GM18505 (cell line): ENCODE measurements around the gene CASS4.
"Not testable (repeated sequence)": the region's sequence is repeated elsewhere in the genome, so short reads cannot be mapped to it uniquely, and the experiment has no call there.

Source experiments
- ATAC-seq: cut with Tn5 transposase; IDR thresholded peaks from one replicate; pipeline ENCODE4 v1.9.1; 2021; ENCODE audit not compliant: unreplicated experiment
- POLR2A ChIP-seq: IDR thresholded peaks from 4 replicates; pipeline ENCODE4 v1.6.1; 2011; ENCODE audit warnings: borderline replicate concordance; ENCODE audit not compliant: insufficient read depth, insufficient read length; ENCODE audit errors: extremely low read depth

CASS4 gene

DNA sequence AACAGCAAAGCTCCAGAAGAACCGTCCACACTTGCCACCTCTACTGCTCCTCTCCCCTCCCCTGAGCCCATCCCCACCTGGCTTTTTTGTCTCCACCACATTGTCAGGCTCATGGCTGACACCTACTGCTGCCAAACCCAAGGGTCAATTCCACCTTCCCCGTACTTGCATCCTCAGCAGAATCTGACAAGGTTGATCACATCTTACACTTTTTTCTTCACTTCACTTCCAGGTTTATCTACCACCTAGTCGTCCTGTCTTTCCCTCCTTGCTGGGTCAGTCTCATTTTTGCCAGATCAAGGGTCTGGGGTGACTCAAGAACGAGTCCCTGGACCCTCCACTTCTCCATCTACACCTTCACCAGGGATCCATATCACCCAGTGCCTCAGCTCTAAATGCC lies 23.2 kb upstream of the CASS4 start:
- TF ChIP-seq POLR2A, result no peak
- ATAC-seq, result no peak

DNA sequence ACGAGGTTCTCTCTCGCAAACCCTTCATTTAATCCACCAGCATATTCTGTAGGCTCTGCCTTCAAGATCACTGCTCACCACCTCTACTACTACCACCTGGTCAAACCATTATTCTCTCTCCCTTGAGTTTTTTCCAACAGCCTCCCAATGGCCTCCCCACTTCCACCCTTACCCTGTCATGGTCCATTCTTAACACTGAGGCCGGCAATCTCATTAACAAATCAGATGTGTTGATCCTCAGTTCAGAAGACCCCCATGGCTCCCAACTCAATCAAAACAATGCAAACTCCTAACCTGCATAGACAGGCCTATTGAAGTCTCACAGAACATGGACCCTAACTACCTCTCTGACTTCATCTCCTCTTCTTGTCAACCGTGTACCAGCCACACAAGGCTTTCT lies 22.3 kb upstream of the CASS4 start:
- TF ChIP-seq POLR2A, result no peak
- no peak for ATAC-seq

DNA sequence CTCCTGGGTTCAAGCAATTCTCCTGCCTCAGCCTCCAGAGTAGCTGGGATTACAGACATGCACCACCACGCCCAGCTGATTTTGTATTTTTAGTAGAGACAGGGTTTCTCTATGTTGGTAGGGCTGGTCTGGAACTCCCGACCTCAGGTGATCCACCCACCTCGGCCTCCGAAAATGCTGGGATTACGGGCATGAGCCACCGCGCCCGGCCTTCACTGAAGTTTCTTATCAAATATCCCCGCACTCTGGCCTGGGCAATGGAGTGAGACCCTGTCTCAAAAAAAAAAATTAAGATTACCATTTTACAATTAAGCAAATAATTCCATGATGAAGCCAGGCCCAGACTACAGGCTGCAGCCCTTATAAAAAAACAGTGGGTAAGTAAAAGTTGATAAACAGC lies 21.7 kb upstream of the CASS4 start:
- not testable (repeated sequence) for ATAC-seq

DNA sequence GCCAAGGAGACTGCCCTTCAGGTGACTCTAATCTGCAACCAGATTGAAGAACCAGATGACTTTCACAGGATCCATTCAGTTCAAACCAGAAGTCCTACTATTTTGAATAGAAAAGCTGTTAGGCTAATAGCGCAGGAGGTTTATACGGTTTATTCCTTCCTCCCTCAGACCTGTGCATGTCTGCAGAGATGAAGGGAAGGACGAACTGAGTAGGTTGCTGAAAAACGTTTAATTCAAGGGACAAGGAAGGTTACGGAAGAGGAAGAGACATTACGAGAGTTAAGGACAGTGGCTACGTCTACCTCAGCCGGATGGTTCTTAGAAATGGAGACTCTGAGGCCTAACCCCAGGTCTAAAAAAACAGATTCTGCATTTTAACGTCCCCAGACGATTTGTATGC lies 21.0 kb upstream of the CASS4 start:
- TF ChIP-seq POLR2A, result no peak
- no peak for ATAC-seq

DNA sequence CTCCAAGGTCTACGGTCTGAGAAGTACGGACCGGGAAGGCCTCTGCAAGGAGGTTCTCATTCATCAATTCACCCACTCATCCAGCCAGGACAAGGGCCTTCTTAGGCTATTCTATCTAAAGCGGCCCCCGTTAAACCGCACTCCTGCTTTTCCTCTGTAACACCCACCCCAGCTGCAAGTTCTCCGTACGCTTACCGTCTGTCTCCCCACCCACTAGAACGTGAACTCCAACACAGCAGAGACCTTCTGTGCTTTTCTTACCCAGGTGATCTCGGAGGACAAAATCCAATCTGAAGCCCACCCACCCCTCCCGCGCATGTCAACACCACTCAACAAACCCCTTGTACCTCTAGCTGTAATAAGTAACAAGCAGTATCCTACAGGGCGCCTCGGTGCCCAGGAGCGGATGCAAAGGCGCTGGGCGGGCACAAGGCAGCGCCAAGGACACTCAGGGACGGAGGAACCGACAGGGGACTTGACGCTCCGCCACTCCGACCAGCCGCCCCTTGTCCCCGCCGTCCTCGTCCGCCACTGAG lies 20.4 kb upstream of the CASS4 start:
- no peak for TF ChIP-seq POLR2A
- peak; percentile 35 for ATAC-seq

DNA sequence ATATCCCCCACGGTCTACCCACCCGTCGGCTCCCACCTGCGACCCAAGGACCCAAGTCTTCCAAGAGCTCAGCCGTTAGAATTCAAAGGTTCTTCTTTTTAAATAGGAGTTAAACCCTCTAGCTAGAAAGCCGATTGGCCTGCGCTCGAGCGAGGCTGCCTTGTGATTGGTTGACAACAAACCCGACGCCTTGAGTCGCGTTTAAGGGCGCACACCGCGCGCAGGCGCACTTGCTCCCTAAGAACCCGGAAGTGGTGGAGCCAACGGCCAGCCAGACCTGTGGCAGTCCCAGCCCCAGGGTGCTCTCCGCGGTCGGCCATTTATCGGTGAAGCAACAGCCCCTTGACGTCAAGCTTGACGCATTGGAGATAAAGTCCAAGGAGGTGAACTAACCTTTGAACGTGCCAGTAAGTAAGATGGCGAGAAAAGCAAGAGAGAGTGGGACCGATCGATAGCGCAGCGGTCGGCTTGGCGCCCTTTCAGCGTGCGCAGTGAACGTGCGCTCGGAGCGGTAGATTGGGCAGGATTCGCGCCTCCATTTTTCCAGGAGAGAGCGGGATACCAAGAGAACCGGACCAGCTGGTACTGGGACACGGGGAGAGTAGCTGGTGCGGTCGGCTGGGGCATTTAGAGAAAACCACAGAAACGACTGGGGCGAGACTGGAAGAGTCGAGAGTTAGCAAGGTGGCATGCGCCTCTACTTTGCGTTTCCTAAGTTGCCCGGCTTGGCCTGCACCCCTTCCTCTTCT lies 19.8 kb upstream of the CASS4 start, which contains the start of the genes AURKA and CSTF1:
TSS of gene AURKA (minus strand) at position 84 of the 749 bp plus-strand sequence. CDS start 4,018 bp downstream, outside the sequence.
TSS of gene CSTF1 (plus strand) at position 514 of the 749 bp plus-strand sequence. CDS start 2,908 bp downstream, outside the sequence.
- peak; percentile 95 for ATAC-seq
- TF ChIP-seq POLR2A, result peak; percentile 44

DNA sequence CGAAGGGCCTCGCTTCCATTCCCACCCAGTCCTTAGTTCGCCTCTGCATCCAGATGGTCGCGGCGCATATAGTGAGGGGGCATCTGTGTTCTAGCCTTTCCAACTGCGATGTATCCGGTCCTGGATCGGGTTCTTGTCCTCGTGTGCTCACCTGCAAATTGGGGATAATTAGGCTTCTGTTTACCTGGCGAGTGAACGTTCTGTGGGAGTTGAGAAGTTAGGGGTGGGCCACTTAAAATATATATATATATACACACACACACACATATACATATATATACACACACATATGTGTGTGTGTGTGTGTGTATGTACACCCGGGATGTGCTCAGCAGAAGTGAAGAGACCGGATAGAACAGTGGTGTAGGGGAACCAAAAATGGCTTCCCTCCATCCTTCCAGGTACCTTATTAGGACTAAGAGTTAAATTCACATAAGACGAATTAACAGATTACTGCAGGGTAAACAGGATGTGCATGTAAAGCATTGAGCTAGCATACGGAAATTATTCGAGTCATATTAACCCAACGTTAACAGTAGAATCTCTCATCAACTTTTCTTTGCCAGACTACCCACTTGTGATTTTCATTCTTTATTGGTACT lies 19.1 kb upstream of the CASS4 start:
- ATAC-seq, result no peak
- no peak for TF ChIP-seq POLR2A

DNA sequence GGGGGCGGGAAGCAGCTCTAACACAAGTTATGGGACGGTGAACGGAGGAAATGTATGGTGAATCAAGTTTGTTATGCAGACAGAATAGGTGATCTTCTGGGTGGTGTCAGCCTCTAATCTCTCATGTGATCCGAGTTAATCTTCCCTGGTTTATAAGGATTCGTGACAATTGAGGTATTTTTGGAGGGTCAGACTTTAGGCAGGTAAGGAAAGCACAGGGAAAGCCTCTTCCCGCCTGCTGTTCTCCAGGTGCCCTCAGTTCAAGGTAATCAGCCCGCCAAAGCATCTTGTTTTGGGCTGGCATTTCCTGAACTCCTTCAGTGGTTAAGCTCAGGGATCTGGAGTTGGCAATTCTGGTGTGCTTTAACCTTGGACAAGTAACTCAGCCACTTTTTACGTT lies 18.4 kb upstream of the CASS4 start:
- ATAC-seq, result no peak
- TF ChIP-seq POLR2A, result no peak

DNA sequence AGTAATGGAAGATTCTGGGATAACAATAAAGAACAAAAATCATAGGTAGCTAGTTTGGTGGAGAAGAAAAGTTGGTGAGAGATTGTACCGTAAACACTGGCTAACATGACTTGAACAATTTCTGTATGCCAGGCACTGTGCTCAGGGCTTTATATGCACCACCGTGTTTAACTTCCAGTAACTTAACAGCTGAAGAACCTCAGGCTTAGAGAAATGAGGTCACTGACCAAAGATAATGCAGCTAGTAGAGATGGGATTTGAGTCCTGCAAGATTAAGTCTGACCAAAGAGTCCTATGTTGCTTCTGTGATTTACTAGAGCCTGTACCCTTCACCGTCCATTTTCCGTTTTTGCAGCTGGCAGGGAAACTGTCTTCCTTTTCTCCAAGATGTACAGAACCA lies 16.9 kb upstream of the CASS4 start:
- TF ChIP-seq POLR2A, result no peak
- ATAC-seq, result no peak

DNA sequence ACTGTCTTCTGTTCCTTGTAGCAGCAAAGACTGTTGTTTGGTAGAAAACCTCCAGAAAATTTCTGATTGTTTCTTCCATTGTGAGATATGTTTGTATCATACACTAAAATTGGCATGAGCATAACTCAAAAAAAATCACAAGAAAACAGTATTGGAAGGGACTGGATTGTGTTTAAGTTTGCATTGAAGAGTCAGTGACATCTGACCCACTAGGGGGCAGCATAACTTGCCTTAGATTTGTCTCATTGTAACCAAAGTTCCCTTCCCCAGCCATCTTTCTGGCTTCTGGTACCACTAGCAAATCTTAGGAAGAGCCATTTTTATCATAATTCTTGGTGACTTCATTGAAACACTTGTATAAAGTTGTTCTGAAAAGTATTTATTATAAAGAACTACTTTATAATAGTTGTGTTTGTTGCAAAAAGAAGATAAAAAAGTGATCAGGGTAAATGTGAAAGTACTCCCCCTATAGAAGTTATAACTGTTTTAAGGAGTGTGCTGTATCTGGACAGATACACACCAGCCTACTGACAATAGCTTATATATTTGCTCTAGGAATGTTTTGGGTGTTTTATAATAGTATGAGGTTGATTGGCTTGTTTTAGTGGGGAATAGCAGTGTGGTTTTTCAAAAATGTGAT lies 11.9 kb upstream of the CASS4 start:
- no peak for ATAC-seq

DNA sequence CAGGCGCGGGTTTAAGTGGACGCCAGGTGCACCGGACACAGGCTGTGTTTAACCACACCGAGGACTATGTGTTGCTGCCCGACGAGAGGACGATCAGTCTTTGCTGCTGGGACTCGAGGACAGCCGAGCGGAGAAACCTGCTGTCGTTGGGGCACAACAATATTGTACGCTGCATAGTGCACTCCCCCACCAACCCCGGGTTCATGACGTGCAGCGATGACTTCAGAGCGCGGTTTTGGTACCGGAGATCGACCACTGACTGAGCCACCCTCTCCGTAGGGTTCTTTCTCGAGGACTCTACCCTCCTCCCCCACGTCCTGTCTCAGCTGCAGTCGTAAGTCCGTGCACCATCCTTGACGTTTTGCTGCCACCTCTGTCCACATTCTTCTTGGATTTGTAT lies 8.6 kb upstream of the CASS4 start:
- no peak for ATAC-seq
- TF ChIP-seq POLR2A, result no peak

More for the DNA sequence above, 11.9 kb upstream of the CASS4 start:
- TF ChIP-seq POLR2A, result no peak

DNA sequence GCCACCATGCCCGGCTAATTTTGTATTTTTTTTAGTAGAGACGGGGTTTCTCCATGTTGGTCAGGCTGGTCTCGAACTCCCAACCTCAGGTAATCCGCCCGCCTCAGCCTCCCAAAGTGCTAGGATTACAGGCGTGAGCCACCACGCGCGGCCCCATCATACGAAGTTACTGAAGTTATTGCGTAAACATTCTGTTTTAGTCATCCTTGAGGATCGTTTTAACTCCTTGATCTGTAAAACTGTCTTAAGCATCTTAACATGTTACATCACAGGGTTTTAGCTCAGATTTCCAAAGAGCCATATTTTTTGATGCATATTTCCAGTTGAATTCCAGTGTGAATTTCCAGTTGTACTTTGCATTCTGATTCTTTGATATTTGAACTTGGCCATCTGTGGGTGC lies 6.7 kb upstream of the CASS4 start:
- not testable (repeated sequence) for ATAC-seq

DNA sequence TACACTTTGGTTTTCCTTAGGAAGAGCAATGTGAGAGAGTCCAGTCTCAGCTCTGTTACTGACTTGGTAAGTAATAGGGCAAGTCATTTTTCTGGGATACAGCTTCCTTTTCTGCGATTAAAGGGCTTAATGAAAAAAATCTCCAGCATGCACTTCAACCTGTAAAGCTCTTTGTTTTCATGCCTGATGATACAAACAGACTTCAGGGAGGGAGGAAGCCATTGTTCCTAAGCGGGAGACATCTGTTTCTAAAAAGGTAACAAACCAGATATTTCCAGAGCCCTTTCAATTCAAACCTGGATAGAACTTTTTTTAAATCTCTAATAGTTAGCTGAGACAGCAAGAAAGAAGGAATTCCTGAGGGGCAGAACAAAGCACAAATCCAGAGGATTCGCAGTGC lies 5.2 kb upstream of the CASS4 start:
- no peak for TF ChIP-seq POLR2A
- ATAC-seq, result no peak

DNA sequence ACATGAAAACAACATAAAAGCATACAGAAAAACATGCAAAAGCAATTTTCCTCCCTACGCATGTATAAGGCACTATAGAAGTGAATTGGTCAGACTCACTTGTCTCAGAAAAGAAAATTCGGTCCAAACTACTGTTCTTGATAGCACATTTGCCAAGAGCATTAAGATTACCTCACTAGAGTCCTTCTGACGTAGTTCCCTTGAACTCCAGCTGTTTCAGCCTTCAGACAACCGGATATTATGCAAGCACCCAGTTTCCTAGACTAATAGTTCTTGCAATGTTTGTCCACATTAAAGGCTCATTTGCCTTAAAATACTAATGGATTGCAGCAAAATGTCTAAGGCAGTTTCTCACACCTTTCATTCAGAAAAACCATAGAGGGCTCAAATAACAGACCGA lies 2.5 kb upstream of the CASS4 start:
- ATAC-seq, result no peak
- TF ChIP-seq POLR2A, result no peak

DNA sequence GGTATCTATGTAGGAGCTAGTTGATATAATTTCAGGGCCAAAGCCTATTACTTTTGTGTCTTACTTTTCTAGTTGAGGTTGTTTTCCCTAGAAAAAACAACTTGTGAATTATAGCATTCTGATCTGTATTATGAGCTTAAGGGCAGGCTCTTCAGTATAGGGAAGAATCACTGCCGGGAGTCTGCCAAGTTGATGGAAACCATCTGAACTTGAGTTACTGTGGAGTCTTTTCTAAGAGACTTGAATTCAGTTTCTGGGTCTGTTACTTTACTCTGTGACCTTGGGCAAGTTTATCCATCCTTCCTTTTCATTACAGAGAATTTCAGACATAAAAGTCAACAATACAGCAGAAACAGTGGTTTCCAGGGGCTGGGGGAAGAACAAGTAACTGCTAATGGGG lies 2.1 kb upstream of the CASS4 start:
- no peak for ATAC-seq
- no peak for TF ChIP-seq POLR2A

DNA sequence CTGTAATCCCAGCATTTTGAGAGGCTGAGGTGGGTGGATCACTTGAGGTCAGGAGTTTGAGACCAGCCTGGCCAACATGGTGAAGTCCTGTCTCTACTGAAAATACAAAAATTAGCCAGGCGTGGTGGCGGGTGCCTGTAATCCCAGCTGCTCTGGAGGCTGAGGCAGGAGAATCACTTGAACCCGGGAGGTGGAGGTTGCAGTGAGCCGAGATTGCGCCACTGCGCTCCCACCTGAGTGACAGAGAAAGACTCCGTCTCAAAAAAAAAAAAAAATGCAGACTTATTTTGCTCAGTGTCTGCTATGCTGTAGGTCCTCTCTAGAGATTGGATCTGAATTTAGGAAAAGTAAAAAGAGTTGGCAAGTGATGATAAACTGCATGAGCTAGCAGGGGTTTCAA lies 773 bp upstream of the CASS4 start:
- ATAC-seq, result not testable (repeated sequence)
